Bronchial epithelial cell (primary cell): ENCODE measurements around the gene FOXN3. TPM values are rescaled to one million over a fixed set of nuclear protein-coding genes. Genes with fewer than 3 reads are reported as not detected.

Experiments
- DNase-seq: peaks from one replicate; pipeline ENCODE4 v3.0.0-alpha.2; 2010; ENCODE audit warnings: low read depth
- FAIRE-seq: peaks from 2 replicates; lab custom pipeline; 2011; peaks lifted over from hg19 to GRCh38; lab: Jason Lieb, UNC
- H3K27me3 ChIP-seq: 2 replicates; pipeline ENCODE4 v1.5.1; 2011; ENCODE audit warnings: low read length; ENCODE audit not compliant: control insufficient read depth, insufficient read depth
- H3K36me3 ChIP-seq: 2 replicates; pipeline ENCODE4 v1.5.1; 2011; ENCODE audit warnings: low read length; ENCODE audit not compliant: control insufficient read depth, insufficient read depth
- H3K4me3 ChIP-seq: 2 replicates; pipeline ENCODE4 v1.5.1; 2011; ENCODE audit warnings: mild to moderate bottlenecking, low read depth, low read length, control low read depth
- CTCF ChIP-seq: IDR thresholded peaks from 2 replicates; pipeline ENCODE4 v1.5.1; 2011; ENCODE audit warnings: mild to moderate bottlenecking, moderate library complexity, low read length, control low read depth, inconsistent platforms; ENCODE audit not compliant: insufficient read depth, severe bottlenecking
- total RNA-seq: library from RNA; depleted of rRNA; stranded (reverse); fragments of >200 nt; gene quantifications from 2 replicates; pipeline ENCODE4 v1.2.1, GENCODE V29; 2014

The FOXN3 gene
- total RNA-seq, 1 donor from 2014 or later: 5.8 TPM

- Histone ChIP-seq H3K27me3 (no peaks in the 10 kb centered on the region), H3K4me3 (no peak overlapping the region), H3K36me3 (no peaks in the 10 kb centered on the region)
- FAIRE-seq (no peak), DNase-seq (no peak)
- TF ChIP-seq CTCF: no peak
These were observed 180.2 kb downstream of the FOXN3 start for GRCh38 chr14:89236851-89237250.

DNA sequence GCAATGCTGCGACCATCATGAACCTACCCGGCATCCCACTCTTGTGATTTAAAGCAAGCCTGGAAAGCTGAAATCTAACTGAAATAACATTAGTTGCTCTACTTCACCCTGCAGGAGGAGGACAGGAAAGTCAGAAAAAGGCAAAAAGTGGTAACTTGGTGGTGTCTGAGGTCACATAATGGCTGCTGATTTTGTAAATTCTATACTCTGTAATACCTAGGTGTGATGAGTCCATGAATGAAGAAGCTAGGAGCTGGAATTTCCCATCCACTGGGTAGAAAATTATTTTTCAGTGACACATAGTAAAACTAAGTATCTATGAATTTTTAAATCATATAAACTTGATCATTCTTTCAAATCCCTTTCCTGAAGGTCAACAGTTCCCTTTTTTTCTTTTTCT lies 183.8 kb downstream of the FOXN3 start:
- DNase-seq (no peak), FAIRE-seq (no peak)
- H3K27me3 ChIP-seq: no peaks in the 10 kb centered on the region
- H3K36me3 ChIP-seq: no peaks in the 10 kb centered on the region
- no peak overlapping the region for H3K4me3 ChIP-seq
- no peak for TF ChIP-seq CTCF

DNA sequence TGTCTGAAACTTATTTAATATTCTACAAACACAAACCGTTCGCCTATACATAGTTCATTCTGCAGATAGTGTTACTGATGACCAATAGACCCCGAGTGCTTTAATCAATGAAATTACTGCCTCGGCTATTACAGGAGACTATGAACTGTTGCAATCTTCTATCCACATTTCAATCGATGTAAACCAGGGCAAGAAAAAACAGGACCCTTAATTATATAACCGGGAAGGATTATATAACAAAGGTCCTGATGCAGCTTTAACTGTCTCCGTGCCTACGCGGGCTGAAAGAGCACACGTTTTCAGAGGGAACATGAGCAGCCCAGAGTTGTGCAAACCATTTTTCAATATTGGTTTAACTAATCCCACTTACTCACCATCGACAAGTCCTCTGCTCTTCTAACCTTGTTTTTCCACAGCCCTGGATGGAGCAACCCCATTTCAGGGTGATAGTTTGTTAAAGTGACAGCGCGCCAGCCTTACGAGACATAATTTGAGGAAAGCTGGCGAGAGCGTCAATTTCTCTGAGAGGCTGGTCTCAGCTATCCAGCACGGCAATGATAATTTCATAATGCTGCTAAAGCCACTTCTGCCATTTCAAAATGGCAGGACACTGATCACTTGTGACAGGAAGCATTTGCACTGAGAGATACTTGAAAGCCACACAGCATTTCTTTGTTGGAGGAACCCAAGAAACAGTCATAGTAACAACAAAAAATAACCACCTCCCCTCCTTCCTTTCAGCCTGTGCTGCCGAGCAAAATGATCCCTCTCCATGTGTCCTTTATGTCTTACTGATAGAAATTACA lies 184.6 kb downstream of the FOXN3 start:
- peak; percentile 32 for FAIRE-seq
- H3K27me3 ChIP-seq: no peaks in the 10 kb centered on the region

GRCh38 chr14:89231426-89232113 lies 185.5 kb downstream of the FOXN3 start:
- DNase-seq (no peak), FAIRE-seq (no peak)
- Histone ChIP-seq H3K36me3 (no peaks in the 10 kb centered on the region), H3K27me3 (no peaks in the 10 kb centered on the region), H3K4me3 (no peak overlapping the region)
- TF ChIP-seq CTCF: no peak

More for the DNA sequence above, 184.6 kb downstream of the FOXN3 start:
- DNase-seq: peak; percentile 29
- Histone ChIP-seq H3K4me3 (no peak overlapping the region), H3K36me3 (no peaks in the 10 kb centered on the region)
- TF ChIP-seq CTCF: no peak

GRCh38 chr14:89228921-89229639 lies 188.0 kb downstream of the FOXN3 start:
- FAIRE-seq: no peak
- no peak for TF ChIP-seq CTCF

More at GRCh38 chr14:89228921-89229639, 188.0 kb downstream of the FOXN3 start:
- no peak for DNase-seq
- Histone ChIP-seq H3K36me3 (no peaks in the 10 kb centered on the region), H3K27me3 (no peaks in the 10 kb centered on the region), H3K4me3 (no peak overlapping the region)
